Measurements from ENCODE around the gene PRCD.
"Not testable (repeated sequence)": the region's sequence is repeated elsewhere in the genome, so short reads cannot be mapped to it uniquely, and the experiment has no call there.

The PRCD gene

GRCh38 chr17:76517638-76518038, 22.2 kb upstream of the PRCD start:
- no peaks in the 10 kb centered on the region for H3K4me1 ChIP-seq (ENCODE audit: insufficient read depth, poor library complexity, severe bottlenecking)
- ATAC-seq (ENCODE audit: low read depth) (no peak), DNase-seq (ENCODE audit: low spot score) (no peak)
- TF ChIP-seq CTCF (IDR thresholded peaks at IDR 0.05; ENCODE audit: poor library complexity, severe bottlenecking) = no peak
- no peak overlapping the region for H3K4me3 ChIP-seq (ENCODE audit: severe bottlenecking)
- no peaks in the 10 kb centered on the region for H3K9me3 ChIP-seq (ENCODE audit: severe bottlenecking)
- H3K27ac ChIP-seq (ENCODE audit: poor library complexity, severe bottlenecking) = no peak overlapping the region
- no peaks in the 10 kb centered on the region for H3K27me3 ChIP-seq (ENCODE audit: insufficient read depth, poor library complexity, severe bottlenecking)
- no peaks in the 10 kb centered on the region for H3K36me3 ChIP-seq (ENCODE audit: low read depth)

GRCh38 chr17:76519048-76519966, 20.5 kb upstream of the PRCD start:
- ATAC-seq (ENCODE audit: low read depth) = no peak
- DNase-seq (ENCODE audit: low spot score) = no peak
- H3K4me3 ChIP-seq (ENCODE audit: severe bottlenecking) = no peak overlapping the region
- no peaks in the 10 kb centered on the region for H3K9me3 ChIP-seq (ENCODE audit: severe bottlenecking)
- H3K27ac ChIP-seq (ENCODE audit: poor library complexity, severe bottlenecking) = no peak overlapping the region
- H3K4me1 ChIP-seq (ENCODE audit: insufficient read depth, poor library complexity, severe bottlenecking) = peaks cover under 1% of the 10 kb centered on the region
- H3K36me3 ChIP-seq (ENCODE audit: low read depth) = no peaks in the 10 kb centered on the region
- TF ChIP-seq CTCF (IDR thresholded peaks at IDR 0.05; ENCODE audit: poor library complexity, severe bottlenecking) = no peak
- H3K27me3 ChIP-seq (ENCODE audit: insufficient read depth, poor library complexity, severe bottlenecking) = no peaks in the 10 kb centered on the region

- DNase-seq (ENCODE audit: low spot score) = no peak
- H3K4me3 ChIP-seq (ENCODE audit: severe bottlenecking) = no peak overlapping the region
- ATAC-seq (ENCODE audit: low read depth) = no peak
- H3K4me1 ChIP-seq (ENCODE audit: insufficient read depth, poor library complexity, severe bottlenecking) = peaks cover 10% of the 10 kb centered on the region
- H3K36me3 ChIP-seq (ENCODE audit: low read depth) = no peaks in the 10 kb centered on the region
- no peaks in the 10 kb centered on the region for H3K9me3 ChIP-seq (ENCODE audit: severe bottlenecking)
- H3K27me3 ChIP-seq (ENCODE audit: insufficient read depth, poor library complexity, severe bottlenecking) = no peaks in the 10 kb centered on the region
- no peak overlapping the region for H3K27ac ChIP-seq (ENCODE audit: poor library complexity, severe bottlenecking)
- no peak for TF ChIP-seq CTCF (IDR thresholded peaks at IDR 0.05; ENCODE audit: poor library complexity, severe bottlenecking)
These were observed 18.6 kb upstream of the PRCD start for GRCh38 chr17:76521262-76521661.

GRCh38 chr17:76521683-76522082, 18.2 kb upstream of the PRCD start:
- not testable (repeated sequence) for H3K36me3 ChIP-seq (ENCODE audit: low read depth); H3K27me3 ChIP-seq (ENCODE audit: insufficient read depth, poor library complexity, severe bottlenecking); H3K9me3 ChIP-seq (ENCODE audit: severe bottlenecking); ATAC-seq (ENCODE audit: low read depth); H3K27ac ChIP-seq (ENCODE audit: poor library complexity, severe bottlenecking); DNase-seq (ENCODE audit: low spot score); H3K4me3 ChIP-seq (ENCODE audit: severe bottlenecking); H3K4me1 ChIP-seq (ENCODE audit: insufficient read depth, poor library complexity, severe bottlenecking)

GRCh38 chr17:76523084-76524037, 16.5 kb upstream of the PRCD start:
- Histone ChIP-seq H3K9me3 (ENCODE audit: severe bottlenecking) (no peaks in the 10 kb centered on the region), H3K36me3 (ENCODE audit: low read depth) (no peaks in the 10 kb centered on the region), H3K27me3 (ENCODE audit: insufficient read depth, poor library complexity, severe bottlenecking) (no peaks in the 10 kb centered on the region), H3K4me1 (ENCODE audit: insufficient read depth, poor library complexity, severe bottlenecking) (peaks cover 22% of the 10 kb centered on the region), H3K27ac (ENCODE audit: poor library complexity, severe bottlenecking) (no peak overlapping the region), H3K4me3 (ENCODE audit: severe bottlenecking) (no peak overlapping the region)
- TF ChIP-seq CTCF (IDR thresholded peaks at IDR 0.05; ENCODE audit: poor library complexity, severe bottlenecking) = peak; percentile 99
- ATAC-seq (ENCODE audit: low read depth) (peak; percentile 52), DNase-seq (ENCODE audit: low spot score) (no peak)
